Colonic mucosa (tissue), 4 donors: ENCODE data around the gene MED12L. TPM values are rescaled to one million over a fixed set of nuclear protein-coding genes. Genes with fewer than 3 reads are reported as not detected.

ENCODE experiments used
- DNase-seq: peaks from one replicate; pipeline ENCODE4 v3.0.0-alpha.2; 2020
- H3K27ac ChIP-seq: fragments of 200-600 bp; one replicate; pipeline ENCODE4 v1.8.0; 2021
- H3K27me3 ChIP-seq: fragments of 200-600 bp; one replicate; pipeline ENCODE4 v1.8.0; 2021
- H3K36me3 ChIP-seq: fragments of 200-600 bp; one replicate; pipeline ENCODE4 v1.8.0; 2021
- H3K4me1 ChIP-seq: fragments of 200-600 bp; one replicate; pipeline ENCODE4 v1.8.0; 2021; ENCODE audit warnings: mild to moderate bottlenecking
- H3K4me3 ChIP-seq: fragments of 200-600 bp; one replicate; pipeline ENCODE4 v1.8.0; 2021
- H3K9ac ChIP-seq, 2 donors: one replicate each; pipeline ENCODE4 v1.7.0; 2013; ENCODE audit warnings: control low read depth in 2 of 2, low read depth in 2 of 2, low read length in 2 of 2
- H3K9me3 ChIP-seq: fragments of 200-600 bp; one replicate; pipeline ENCODE4 v1.8.0; 2021
- intact Hi-C: fragments of 100-400 bp; cut with DNase I; formaldehyde crosslinking; loops from one replicate; pipeline ENCODE4 v1.14.1; 2022
- total RNA-seq, 2 donors: library from RNA; stranded (reverse); fragmentation: NEBNext Ultra II Directional in 1 of 2; extraction: Animal tissue kit (Norgen Biotek cat#: 25700) in 1 of 2; gene quantifications; one replicate each; pipeline ENCODE4 v1.2.1, GENCODE V29; 2021
- TF ChIP-seq, protein P1 (sequence below): fragments of 200-600 bp; IDR thresholded peaks from one replicate; pipeline ENCODE4 v1.8.0; 2022; ENCODE audit warnings: antibody characterized with exemption, mild to moderate bottlenecking
- donor health status: healthy.
- donor health status: DM: no; HTN: no; CAD: no.
- donor health status: DM: no; HTN: no; CAD: no.

The MED12L gene
- total RNA-seq, 2 donors from 2014 or later: 0.32 to 1.3 TPM

DNA sequence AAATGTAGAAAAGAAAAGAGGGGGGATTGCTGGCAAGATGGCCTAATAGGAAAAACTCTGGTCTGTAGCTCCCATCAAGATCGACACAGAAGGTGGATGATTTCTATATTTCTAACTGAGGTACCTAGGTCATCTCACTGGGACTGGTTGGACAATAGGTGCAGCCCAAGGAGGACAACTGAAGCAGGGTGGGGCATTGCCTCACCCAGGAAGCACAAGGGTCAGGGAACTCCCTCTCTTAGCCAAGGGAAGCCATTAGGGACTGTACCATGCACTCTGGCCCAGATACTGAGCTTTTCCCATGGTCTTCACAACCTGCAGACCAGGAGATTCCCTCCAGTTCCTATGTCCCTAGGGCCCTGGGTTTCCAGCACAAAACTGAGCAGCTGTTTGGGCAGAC is 398.0 kb downstream of the MED12L start:
- Histone ChIP-seq H3K36me3 (no peaks in the 10 kb centered on the region), H3K9ac (no peak overlapping the region), H3K4me3 (no peak overlapping the region), H3K9me3 (no peaks in the 10 kb centered on the region), H3K4me1 (no peaks in the 10 kb centered on the region), H3K27ac (no peak overlapping the region), H3K27me3 (no peaks in the 10 kb centered on the region)
- peak; percentile 22 for DNase-seq
- TF ChIP-seq, protein P1, sequence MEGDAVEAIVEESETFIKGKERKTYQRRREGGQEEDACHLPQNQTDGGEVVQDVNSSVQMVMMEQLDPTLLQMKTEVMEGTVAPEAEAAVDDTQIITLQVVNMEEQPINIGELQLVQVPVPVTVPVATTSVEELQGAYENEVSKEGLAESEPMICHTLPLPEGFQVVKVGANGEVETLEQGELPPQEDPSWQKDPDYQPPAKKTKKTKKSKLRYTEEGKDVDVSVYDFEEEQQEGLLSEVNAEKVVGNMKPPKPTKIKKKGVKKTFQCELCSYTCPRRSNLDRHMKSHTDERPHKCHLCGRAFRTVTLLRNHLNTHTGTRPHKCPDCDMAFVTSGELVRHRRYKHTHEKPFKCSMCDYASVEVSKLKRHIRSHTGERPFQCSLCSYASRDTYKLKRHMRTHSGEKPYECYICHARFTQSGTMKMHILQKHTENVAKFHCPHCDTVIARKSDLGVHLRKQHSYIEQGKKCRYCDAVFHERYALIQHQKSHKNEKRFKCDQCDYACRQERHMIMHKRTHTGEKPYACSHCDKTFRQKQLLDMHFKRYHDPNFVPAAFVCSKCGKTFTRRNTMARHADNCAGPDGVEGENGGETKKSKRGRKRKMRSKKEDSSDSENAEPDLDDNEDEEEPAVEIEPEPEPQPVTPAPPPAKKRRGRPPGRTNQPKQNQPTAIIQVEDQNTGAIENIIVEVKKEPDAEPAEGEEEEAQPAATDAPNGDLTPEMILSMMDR: no peak
- intact Hi-C loops: no loop called here

DNA sequence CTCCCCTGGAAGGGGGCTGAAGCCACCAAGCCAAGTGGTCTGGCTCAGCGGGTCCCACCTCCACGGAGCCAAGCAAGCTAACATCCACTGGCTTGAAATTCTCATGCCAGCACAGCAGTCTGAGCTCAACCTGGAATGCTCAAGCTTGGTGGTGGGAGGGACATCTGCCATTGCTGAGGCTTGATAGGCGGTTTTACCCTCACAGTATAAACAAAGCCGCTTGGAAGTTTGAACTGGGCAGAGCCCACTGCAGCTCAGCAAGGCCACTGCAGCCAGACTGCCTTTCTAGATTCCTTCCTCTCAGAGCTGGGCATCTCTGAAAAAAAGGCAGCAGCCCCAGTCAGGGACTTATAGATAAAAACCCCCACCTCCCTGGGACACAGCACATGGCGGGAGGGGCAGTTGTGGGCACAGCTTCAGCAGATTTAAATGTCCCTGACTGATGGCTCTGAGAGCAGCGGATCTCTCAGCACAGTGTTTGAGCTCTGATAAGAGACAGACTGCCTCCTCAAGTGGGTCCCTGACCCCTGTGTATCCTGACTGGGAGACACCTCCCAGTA is 398.6 kb downstream of the MED12L start:
- intact Hi-C loops: no loop called here

More for the DNA sequence above, 398.6 kb downstream of the MED12L start:
- DNase-seq: no peak
- no peak overlapping the region for H3K4me3 ChIP-seq
- no peaks in the 10 kb centered on the region for H3K27me3 ChIP-seq
- no peaks in the 10 kb centered on the region for H3K36me3 ChIP-seq
- H3K4me1 ChIP-seq: no peaks in the 10 kb centered on the region
- TF ChIP-seq, protein P1: no peak
- H3K9ac ChIP-seq: no peak overlapping the region
- H3K9me3 ChIP-seq: no peaks in the 10 kb centered on the region
- no peak overlapping the region for H3K27ac ChIP-seq

Other genes with a start within 250 kb of the MED12L start
- gene MINDY4B, start 180.2 kb upstream of the MED12L start, total RNA-seq: not detected
- not detected for gene CLRN1, start 112.9 kb upstream of the MED12L start, total RNA-seq
- gene GPR171, start 117.6 kb downstream of the MED12L start, total RNA-seq: under 1 TPM; 0.40 to 0.53 TPM
- gene P2RY14, start 192.9 kb downstream of the MED12L start, total RNA-seq: 1 to 10 TPM; 1.7 to 2.9 TPM
- not detected for gene GPR87, start 231.2 kb downstream of the MED12L start, total RNA-seq
- gene P2RY13, start 243.9 kb downstream of the MED12L start, total RNA-seq: under 1 TPM; 0.27 to 0.80 TPM